ENCODE data around the gene DERA. TPM values are rescaled to one million over a fixed set of nuclear protein-coding genes. Genes with fewer than 3 reads are reported as not detected.

Gene DERA
- total and polyA plus RNA-seq, 2 of the 13 experiments (the other 11 are each of a cell fraction or from before 2014, with no cell fraction given), result 24.0 to 51.3 TPM

- TF ChIP-seq HNRNPH1 (optimal IDR thresholded peaks at IDR 0.05; ENCODE audit: low read depth, low read length), result no peak
- no peak for TF ChIP-seq ZNF572 (CRISPR knock-in tag; IDR thresholded peaks at IDR 0.05)
- TF ChIP-seq ZNF160 (CRISPR knock-in tag; IDR thresholded peaks at IDR 0.05), result no peak
Measured at GRCh38 chr12:15972894-15973293, 61.8 kb downstream of the DERA start (continued).

- no peaks in the 10 kb centered on the region for H4K20me1 ChIP-seq (ENCODE audit: insufficient read depth, low read length)
- no peak for FAIRE-seq
- intact Hi-C loops (cut with micrococcal nuclease; ENCODE audit: unreplicated experiment), result no loop called here
- ATAC-seq, result no peak
- TF ChIP-seq KMT2A (CRISPR knock-in tag; IDR thresholded peaks at IDR 0.05) (no peak), SKI (IDR thresholded peaks at IDR 0.05; ENCODE audit: partially characterized antibody) (no peak), RFX3 (CRISPR knock-in tag; IDR thresholded peaks at IDR 0.05) (no peak), CENPBD1 (CRISPR knock-in tag; IDR thresholded peaks at IDR 0.05; ENCODE audit: borderline replicate concordance, low read depth) (no peak), ZMYM3 (CRISPR knock-in tag; IDR thresholded peaks at IDR 0.05) (no peak), BATF2 (CRISPR knock-in tag; IDR thresholded peaks at IDR 0.05) (no peak), NR3C1 (CRISPR knock-in tag; IDR thresholded peaks at IDR 0.05) (no peak)
- H2AFZ ChIP-seq (ENCODE audit: low read length), result no peak overlapping the region
- no peaks in the 10 kb centered on the region for H3K9me3 ChIP-seq (ENCODE audit: low read length)
- POLR2A ChIA-PET, result no interaction called here
- no peak for DNase-seq (ENCODE audit: low spot score)
- no peak overlapping the region for H3K9ac ChIP-seq (ENCODE audit: insufficient read depth, low read depth, low read length)
- no peaks in the 10 kb centered on the region for H3K27me3 ChIP-seq (ENCODE audit: control insufficient read depth in 1 of 2, insufficient read depth in 2 of 2, low read length in 2 of 2)
- H3K4me2 ChIP-seq (ENCODE audit: low read depth, low read length), result no peak overlapping the region
- BruUV-seq (replicated peaks), result no TSS peak
- H3K27ac ChIP-seq (ENCODE audit: extremely low read length, insufficient read depth, low read length), result no peak overlapping the region
- H3K36me3 ChIP-seq (replicated peaks in 1 of 2; ENCODE audit: control insufficient read depth in 1 of 2, insufficient read depth in 2 of 2, low read length in 2 of 2), result peaks cover 2 to 4% of the 10 kb centered on the region in 2 experiments; a peak in 2 of 5 replicates
- CTCF ChIA-PET (ENCODE audit: low intra/inter-chr PET ratio, low total read pairs), result no interaction called here
- in situ Hi-C loops (cut with HindIII; ENCODE audit: extremely low pct_ligation_motif_present, low pct_unique_long_range_greater_than_20kb), result no loop called here
- no peak overlapping the region for H3K4me3 ChIP-seq (replicated peaks in 1 of 3; ENCODE audit: insufficient read depth in 1 of 3, low read depth in 2 of 3, low read length in 3 of 3)
- no peaks in the 10 kb centered on the region for H3K79me2 ChIP-seq (ENCODE audit: insufficient read depth, low read length)
- peaks cover 19% of the 10 kb centered on the region for H3K4me1 ChIP-seq (ENCODE audit: insufficient read depth, low read length)
- WGBS (ENCODE audit: low lambda C conversion rate), result 94% methylated on average over 7 of the region's 7 CpGs
Measured at GRCh38 chr12:15977999-15978951, 67.1 kb downstream of the DERA start.

Data from HepG2 (cell line).